ENCODE results near the gene HOMEZ. TPM values are rescaled to one million over a fixed set of nuclear protein-coding genes. Genes with fewer than 3 reads are reported as not detected.
"Not testable (repeated sequence)": the region's sequence is repeated elsewhere in the genome, so short reads cannot be mapped to it uniquely, and the experiment has no call there.

Gene HOMEZ
- total RNA-seq, 2 donors from 2014 or later = 4.6 to 5.7 TPM

GRCh38 chr14:23281247-23281646 is 4.7 kb downstream of the HOMEZ start:
- H3K27ac Mint-ChIP-seq = no peak overlapping the region
- no peak for ATAC-seq
- H3K4me1 Mint-ChIP-seq = peaks cover 15% of the 10 kb centered on the region

DNA sequence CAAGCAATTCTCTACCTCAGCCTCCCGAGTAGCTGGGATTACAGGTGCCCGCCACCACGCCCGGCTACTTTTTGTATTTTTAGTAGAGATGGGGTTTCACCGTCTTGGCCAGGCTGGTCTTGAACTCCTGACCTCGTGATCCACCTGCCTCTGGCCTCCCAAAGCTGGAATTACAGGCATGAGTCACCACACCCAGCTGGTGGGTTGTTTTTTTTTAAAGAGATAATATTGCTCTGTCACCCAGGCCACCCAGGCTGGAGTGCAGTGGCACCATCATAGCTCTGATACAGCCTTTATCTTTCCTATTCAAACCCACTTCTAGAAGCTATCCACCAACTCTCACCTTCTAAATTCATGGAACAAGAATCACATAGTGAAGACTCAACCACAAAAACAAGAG is 8.0 kb downstream of the HOMEZ start:
- not testable (repeated sequence) for H3K4me3 Mint-ChIP-seq; H3K36me3 Mint-ChIP-seq (ENCODE audit: low read depth); DNase-seq; H3K9me3 ChIP-seq (ENCODE audit: control insufficient read depth, low read length, poor library complexity, severe bottlenecking); H3K27ac Mint-ChIP-seq; H3K27me3 Mint-ChIP-seq; ATAC-seq
- peaks cover 12% of the 10 kb centered on the region for H3K4me1 Mint-ChIP-seq

More at GRCh38 chr14:23281247-23281646, 4.7 kb downstream of the HOMEZ start:
- Mint-ChIP-seq H3K36me3 (ENCODE audit: low read depth) (no peaks in the 10 kb centered on the region), H3K4me3 (no peak overlapping the region), H3K27me3 (no peaks in the 10 kb centered on the region)
- no peak for DNase-seq
- no peaks in the 10 kb centered on the region for H3K9me3 ChIP-seq (ENCODE audit: control insufficient read depth, low read length, poor library complexity, severe bottlenecking)

GRCh38 chr14:23277189-23277588 is 8.7 kb downstream of the HOMEZ start:
- Mint-ChIP-seq H3K4me3 (no peak overlapping the region), H3K27me3 (no peaks in the 10 kb centered on the region), H3K36me3 (ENCODE audit: low read depth) (no peaks in the 10 kb centered on the region), H3K4me1 (peaks cover 8% of the 10 kb centered on the region), H3K27ac (no peak overlapping the region)
- DNase-seq (no peak), ATAC-seq (no peak)
- H3K9me3 ChIP-seq (ENCODE audit: control insufficient read depth, low read length, poor library complexity, severe bottlenecking) = no peaks in the 10 kb centered on the region

DNA sequence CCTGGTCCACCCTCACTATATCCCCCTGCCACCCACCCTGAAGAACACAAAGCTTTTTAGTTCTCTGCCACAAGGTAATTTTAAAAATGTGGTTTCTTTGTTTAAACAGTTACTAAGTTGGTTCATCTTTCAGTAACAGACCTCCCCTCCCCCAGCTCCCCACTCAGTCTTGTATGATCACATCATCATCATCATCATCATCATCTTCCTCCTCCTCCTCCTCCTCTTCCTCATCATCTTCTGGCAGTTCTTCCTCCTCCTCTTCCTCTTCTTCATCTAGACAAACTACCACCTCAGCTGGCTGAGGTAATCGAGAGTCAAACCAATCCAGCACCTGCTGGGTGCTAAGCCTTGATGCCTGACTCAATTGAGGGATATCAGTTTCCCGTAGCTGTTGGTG is 10.5 kb downstream of the HOMEZ start:
- no peaks in the 10 kb centered on the region for H3K27me3 Mint-ChIP-seq
- H3K27ac Mint-ChIP-seq = peak overlapping the region; percentile 51
- no peaks in the 10 kb centered on the region for H3K9me3 ChIP-seq (ENCODE audit: control insufficient read depth, low read length, poor library complexity, severe bottlenecking)
- H3K4me3 Mint-ChIP-seq = no peak overlapping the region
- DNase-seq (no peak), ATAC-seq (no peak)
- peaks cover 9% of the 10 kb centered on the region for H3K4me1 Mint-ChIP-seq
- H3K36me3 Mint-ChIP-seq (ENCODE audit: low read depth) = no peaks in the 10 kb centered on the region

GRCh38 chr14:23269193-23269592 is 16.7 kb downstream of the HOMEZ start:
- no peak overlapping the region for H3K27ac Mint-ChIP-seq
- H3K27me3 Mint-ChIP-seq = peaks cover 17% of the 10 kb centered on the region
- ATAC-seq (no peak), DNase-seq (no peak)
- H3K4me1 Mint-ChIP-seq = peaks cover 3% of the 10 kb centered on the region
- no peaks in the 10 kb centered on the region for H3K9me3 ChIP-seq (ENCODE audit: control insufficient read depth, low read length, poor library complexity, severe bottlenecking)
- no peak overlapping the region for H3K4me3 Mint-ChIP-seq
- no peaks in the 10 kb centered on the region for H3K36me3 Mint-ChIP-seq (ENCODE audit: low read depth)

DNA sequence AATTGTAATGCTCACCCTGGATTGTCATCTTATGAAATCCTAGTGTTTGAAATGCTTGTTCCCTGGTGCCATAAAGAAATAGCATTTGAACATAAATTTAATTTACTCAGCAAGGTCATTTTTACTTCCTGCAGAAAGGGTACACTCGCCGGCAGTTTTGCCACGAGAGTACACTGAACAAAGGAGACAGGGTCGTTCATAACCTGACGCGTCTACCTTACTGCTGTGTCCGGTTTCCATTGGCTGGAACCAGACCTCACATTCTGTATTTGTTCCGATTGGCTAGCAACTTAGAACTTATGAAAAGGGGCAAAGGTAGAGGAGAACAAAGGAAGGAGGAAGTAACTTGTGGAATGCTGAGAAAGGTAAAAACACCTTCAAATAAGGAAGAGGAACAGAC is 25.1 kb downstream of the HOMEZ start:
- H3K27me3 Mint-ChIP-seq = peaks cover 80% of the 10 kb centered on the region
- H3K4me1 Mint-ChIP-seq; H3K36me3 Mint-ChIP-seq (ENCODE audit: low read depth); DNase-seq; H3K4me3 Mint-ChIP-seq; H3K27ac Mint-ChIP-seq; H3K9me3 ChIP-seq (ENCODE audit: control insufficient read depth, low read length, poor library complexity, severe bottlenecking); ATAC-seq: not testable (repeated sequence)

DNA sequence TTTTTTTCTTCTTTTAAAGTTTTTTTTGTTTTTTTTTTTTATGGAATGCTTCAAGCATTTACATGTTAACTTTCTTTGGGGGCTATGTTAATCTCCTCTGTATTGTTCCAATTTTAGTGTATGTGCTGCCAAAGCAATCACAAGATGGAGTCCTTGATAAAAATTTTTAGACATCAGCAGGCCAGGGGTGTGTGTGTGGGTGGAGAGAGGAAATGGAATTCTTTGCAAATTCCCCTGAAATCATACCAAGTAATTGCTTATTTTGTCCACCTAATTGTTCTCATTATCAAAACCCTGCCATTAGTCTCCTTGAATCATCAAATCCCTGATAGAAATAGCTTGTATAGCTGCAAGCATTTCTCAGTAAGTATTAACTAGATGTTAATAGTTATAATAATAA is 26.5 kb downstream of the HOMEZ start:
- H3K9me3 ChIP-seq (ENCODE audit: control insufficient read depth, low read length, poor library complexity, severe bottlenecking) = no peaks in the 10 kb centered on the region
- DNase-seq (no peak), ATAC-seq (no peak)
- Mint-ChIP-seq H3K36me3 (ENCODE audit: low read depth) (no peaks in the 10 kb centered on the region), H3K4me1 (peaks cover 3% of the 10 kb centered on the region), H3K27me3 (peaks cover 66% of the 10 kb centered on the region), H3K4me3 (no peak overlapping the region), H3K27ac (no peak overlapping the region)

- DNase-seq (no peak), ATAC-seq (no peak)
- Mint-ChIP-seq H3K4me3 (no peak overlapping the region), H3K27me3 (peaks cover 59% of the 10 kb centered on the region), H3K27ac (no peak overlapping the region), H3K4me1 (peaks cover 3% of the 10 kb centered on the region), H3K36me3 (ENCODE audit: low read depth) (no peaks in the 10 kb centered on the region)
- H3K9me3 ChIP-seq (ENCODE audit: control insufficient read depth, low read length, poor library complexity, severe bottlenecking) = no peaks in the 10 kb centered on the region
Observed at GRCh38 chr14:23258256-23258655, 27.7 kb downstream of the HOMEZ start.

DNA sequence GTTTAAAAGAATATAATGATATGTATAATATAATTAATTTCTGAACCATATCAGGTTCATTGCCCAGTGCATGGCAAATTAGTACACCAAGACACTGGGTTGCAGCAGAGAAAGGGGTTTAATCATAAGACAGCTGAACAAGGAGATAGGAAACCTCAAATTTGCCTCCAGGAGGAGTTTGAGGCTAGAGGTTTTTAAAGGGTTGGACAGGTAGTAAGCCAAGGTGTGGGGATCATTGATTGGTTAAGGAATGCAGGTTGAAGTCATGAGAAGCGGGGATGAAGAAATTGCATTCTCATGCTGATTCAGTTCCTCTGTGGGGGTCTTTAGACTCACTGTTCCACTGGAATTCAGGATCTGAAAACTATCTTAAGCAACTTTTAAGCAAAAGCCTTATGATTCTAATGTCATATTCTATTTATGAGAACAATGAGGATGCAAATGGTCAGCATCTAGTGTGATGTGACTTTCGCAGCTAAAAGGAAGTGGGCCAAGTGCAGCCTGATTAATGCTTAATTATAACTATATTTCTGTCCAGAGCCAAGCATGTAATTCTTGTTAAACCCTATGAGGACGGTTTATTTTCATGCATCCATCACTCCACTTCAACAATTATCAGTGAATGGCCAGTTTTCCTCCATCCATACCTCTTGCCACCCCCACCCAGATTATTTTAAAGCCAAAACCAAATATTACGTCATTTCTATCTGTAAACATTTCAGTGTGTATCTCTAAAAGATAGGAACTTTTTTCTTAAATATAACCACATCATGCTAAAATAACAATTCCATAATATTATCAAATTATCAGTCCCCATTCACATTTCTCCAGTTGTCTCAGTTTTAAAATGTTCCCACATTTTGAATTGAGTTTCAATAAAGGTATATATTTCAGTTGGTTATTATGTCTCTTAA is 33.3 kb downstream of the HOMEZ start:
- DNase-seq (no peak), ATAC-seq (no peak)
- no peak overlapping the region for H3K27ac Mint-ChIP-seq
- peaks cover 36% of the 10 kb centered on the region for H3K27me3 Mint-ChIP-seq
- H3K4me3 Mint-ChIP-seq = no peak overlapping the region
- no peaks in the 10 kb centered on the region for H3K36me3 Mint-ChIP-seq (ENCODE audit: low read depth)
- H3K4me1 Mint-ChIP-seq = no peaks in the 10 kb centered on the region
- H3K9me3 ChIP-seq (ENCODE audit: control insufficient read depth, low read length, poor library complexity, severe bottlenecking) = no peaks in the 10 kb centered on the region

DNA sequence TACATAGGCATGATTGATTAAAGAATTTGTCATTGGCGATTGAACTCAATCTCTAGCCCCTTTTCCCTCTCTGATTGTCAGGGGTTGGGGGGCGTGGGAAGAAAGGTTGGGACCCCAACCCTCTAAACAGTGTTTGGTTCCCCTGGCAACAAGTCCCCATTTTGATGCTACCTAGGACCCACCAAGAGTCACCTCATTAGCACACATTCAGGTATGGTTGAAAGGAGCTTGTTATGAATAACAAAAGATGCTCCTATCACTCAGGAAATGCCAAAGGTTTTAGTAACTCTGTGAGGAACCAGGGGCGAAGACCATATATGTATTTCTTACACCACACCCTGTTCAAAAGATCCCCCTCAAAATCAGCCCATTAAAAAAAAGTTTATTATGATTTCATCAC is 33.9 kb downstream of the HOMEZ start:
- ATAC-seq = no peak

DNA sequence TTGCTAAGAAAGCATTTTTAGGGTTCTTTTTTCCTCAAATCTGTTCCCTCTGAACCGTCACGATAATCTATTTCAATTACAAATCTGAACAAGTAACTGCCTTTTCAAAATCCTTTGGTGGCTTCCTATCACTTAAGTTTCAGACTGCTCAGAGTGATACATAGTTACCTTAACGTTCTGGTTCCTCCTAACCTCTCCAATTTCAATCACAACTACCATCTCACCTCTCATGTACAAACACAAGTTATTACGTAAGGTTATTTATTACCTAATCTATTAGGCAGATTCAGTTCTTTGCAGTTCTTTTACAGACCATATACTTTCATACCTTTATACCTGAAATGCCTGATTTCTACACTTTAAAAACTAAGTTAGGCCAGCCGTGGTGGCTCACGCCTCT is 36.1 kb downstream of the HOMEZ start:
- Mint-ChIP-seq H3K36me3 (ENCODE audit: low read depth) (no peaks in the 10 kb centered on the region), H3K27ac (no peak overlapping the region), H3K4me3 (no peak overlapping the region), H3K4me1 (no peaks in the 10 kb centered on the region), H3K27me3 (peaks cover 33% of the 10 kb centered on the region)
- ATAC-seq (no peak), DNase-seq (no peak)
- no peaks in the 10 kb centered on the region for H3K9me3 ChIP-seq (ENCODE audit: control insufficient read depth, low read length, poor library complexity, severe bottlenecking)

More for the DNA sequence above, 33.9 kb downstream of the HOMEZ start:
- Mint-ChIP-seq H3K27ac (no peak overlapping the region), H3K4me3 (no peak overlapping the region), H3K27me3 (peaks cover 33% of the 10 kb centered on the region), H3K36me3 (ENCODE audit: low read depth) (no peaks in the 10 kb centered on the region), H3K4me1 (no peaks in the 10 kb centered on the region)
- no peak for DNase-seq
- H3K9me3 ChIP-seq (ENCODE audit: control insufficient read depth, low read length, poor library complexity, severe bottlenecking) = no peaks in the 10 kb centered on the region

- Mint-ChIP-seq H3K27ac (no peak overlapping the region), H3K4me1 (no peaks in the 10 kb centered on the region), H3K36me3 (ENCODE audit: low read depth) (no peaks in the 10 kb centered on the region), H3K27me3 (peaks cover 32% of the 10 kb centered on the region), H3K4me3 (no peak overlapping the region)
- H3K9me3 ChIP-seq (ENCODE audit: control insufficient read depth, low read length, poor library complexity, severe bottlenecking) = no peaks in the 10 kb centered on the region
- ATAC-seq (no peak), DNase-seq (no peak)
Observed at GRCh38 chr14:23248601-23249000, 37.3 kb downstream of the HOMEZ start.

DNA sequence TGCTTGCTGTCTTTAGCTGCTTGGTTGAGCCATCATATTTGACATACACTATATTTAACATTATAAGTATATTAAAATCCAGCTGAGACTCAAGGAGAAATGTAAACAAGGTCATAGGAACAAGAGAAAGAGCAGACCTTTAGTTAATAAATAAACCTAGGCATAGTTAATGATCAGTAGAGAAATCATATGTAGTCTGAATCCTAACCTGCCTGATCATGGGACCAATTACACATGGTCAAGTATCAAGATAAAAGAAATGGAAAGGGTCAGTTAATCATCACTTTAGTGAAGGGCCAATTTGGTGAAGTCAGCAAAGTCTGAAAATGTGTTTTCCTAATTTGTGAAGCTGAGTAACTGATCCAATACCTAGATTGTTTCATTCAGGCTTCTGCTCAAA is 40.6 kb downstream of the HOMEZ start:
- no peak overlapping the region for H3K27ac Mint-ChIP-seq
- no peak for ATAC-seq
- H3K36me3 Mint-ChIP-seq (ENCODE audit: low read depth) = peaks cover 4% of the 10 kb centered on the region
- H3K4me1 Mint-ChIP-seq = peaks cover 5% of the 10 kb centered on the region
- DNase-seq = no peak
- H3K9me3 ChIP-seq (ENCODE audit: control insufficient read depth, low read length, poor library complexity, severe bottlenecking) = no peaks in the 10 kb centered on the region
- H3K4me3 Mint-ChIP-seq = no peak overlapping the region
- H3K27me3 Mint-ChIP-seq = peaks cover 26% of the 10 kb centered on the region

GRCh38 chr14:23243066-23243465 is 42.9 kb downstream of the HOMEZ start:
- no peak for DNase-seq
- H3K9me3 ChIP-seq (ENCODE audit: control insufficient read depth, low read length, poor library complexity, severe bottlenecking) = no peaks in the 10 kb centered on the region
- H3K27ac Mint-ChIP-seq = no peak overlapping the region
- no peak for ATAC-seq
- H3K4me1 Mint-ChIP-seq = peaks cover 5% of the 10 kb centered on the region
- peaks cover 24% of the 10 kb centered on the region for H3K27me3 Mint-ChIP-seq
- no peak overlapping the region for H3K4me3 Mint-ChIP-seq
- peaks cover 4% of the 10 kb centered on the region for H3K36me3 Mint-ChIP-seq (ENCODE audit: low read depth)
